Gastrocnemius medialis (tissue), 4 donors: ENCODE measurements around the gene CNTNAP1. TPM values are rescaled to one million over a fixed set of nuclear protein-coding genes. Genes with fewer than 3 reads are reported as not detected.

Experiments
- ATAC-seq, 2 donors: fragments of 150-250 bp; one replicate each; pipeline ENCODE4 v1.9.1; 2016
- DNase-seq, 2 donors: peaks; one replicate each; pipeline ENCODE4 v3.0.0-alpha.2; 2019
- H3K27ac ChIP-seq, 4 donors: fragments of 200-600 bp; sonication (generic); 1 replicate in 1 of 4; 2 replicates in 3 of 4; pipeline ENCODE4 v1.5.1; 2016 to 2018; ENCODE audit warnings: mild to moderate bottlenecking in 2 of 4, moderate library complexity in 1 of 4
- H3K27me3 ChIP-seq, 3 donors: fragments of 200-600 bp; sonication (generic) in 2 of 3; 1 replicate in 1 of 3; 2 replicates in 2 of 3; pipeline versions ENCODE4 v1.5.1 to v1.6.0; 2016 to 2019; ENCODE audit warnings: mild to moderate bottlenecking in 1 of 3, moderate library complexity in 1 of 3
- H3K36me3 ChIP-seq, 2 donors: fragments of 200-600 bp; sonication (generic) in 1 of 2; one replicate each; pipeline ENCODE4 v1.5.1; 2017 to 2018
- H3K4me1 ChIP-seq, 2 donors: fragments of 200-600 bp; sonication (generic) in 1 of 2; one replicate each; pipeline ENCODE4 v1.5.1; 2016 to 2017; ENCODE audit warnings: mild to moderate bottlenecking in 2 of 2
- H3K4me3 ChIP-seq, 4 donors: fragments of 200-600 bp; sonication (generic) in 3 of 4; 1 replicate in 1 of 4; 2 replicates in 3 of 4; pipeline ENCODE4 v1.5.1; 2016 to 2019; ENCODE audit warnings: mild to moderate bottlenecking in 2 of 4
- H3K9me3 ChIP-seq, 3 donors: fragments of 200-600 bp; sonication (generic) in 2 of 3; 1 replicate in 1 of 3; 2 replicates in 2 of 3; pipeline ENCODE4 v1.5.1; 2016 to 2019
- CTCF ChIP-seq, 5 experiments: fragments of 450-650 bp in 3 of 5; fragments of 200-600 bp in 2 of 5; sonication (generic) in 2 of 5; IDR thresholded peaks in 4 of 5; conservative IDR thresholded peaks in 1 of 5; 1 replicate in 4 of 5; 2 replicates in 1 of 5; pipeline ENCODE4 v1.5.1; 2016 to 2019; ENCODE audit warnings: antibody characterized with exemption in 5 of 5, mild to moderate bottlenecking in 3 of 5, moderate library complexity in 3 of 5
- POLR2A ChIP-seq, 2 donors: fragments of 450-650 bp; IDR thresholded peaks; one replicate each; pipeline ENCODE4 v1.6.1; 2017; ENCODE audit warnings: antibody characterized with exemption in 2 of 2, mild to moderate bottlenecking in 2 of 2, moderate library complexity in 2 of 2
- in situ Hi-C, 4 donors: fragments of 200-750 bp; cut with MboI; loops; one replicate each; pipeline versions ENCODE4 v1.15.0 to v1.8.0; 2017; ENCODE audit warnings: low sequenced_read_pairs in 4 of 4
- intact Hi-C: fragments of 100-400 bp; cut with DNase I; formaldehyde crosslinking; loops from one replicate; pipeline ENCODE4 v1.15.1; 2023; ENCODE audit warnings: low total_unique reads
- total RNA-seq, 4 donors: library from RNA; depleted of rRNA; stranded (reverse); fragments of >200 nt; gene quantifications; one replicate each; pipeline versions ENCODE4 v1.1.0 to v1.2.3, GENCODE V29; 2016

The CNTNAP1 gene
- total RNA-seq, 4 donors from 2014 or later: 0.22 to 0.41 (median 0.40) TPM

- Histone ChIP-seq H3K27ac (peak overlapping the region; percentile 41 to 96 (median 52)), H3K36me3 (no peaks in the 10 kb centered on the region), H3K4me3 (peak overlapping the region; percentile 33 to 58 (median 42)), H3K27me3 (no peaks in the 10 kb centered on the region), H3K4me1 (peaks cover 48 to 51% of the 10 kb centered on the region in 2 donors), H3K9me3 (no peaks in the 10 kb centered on the region)
- ATAC-seq: no peak
- intact Hi-C loops: no loop called here
- no peak for DNase-seq
- TF ChIP-seq POLR2A (IDR thresholded peaks at IDR 0.05) (no peak), CTCF (IDR thresholded peaks at IDR 0.05 in 4 of 5, conservative IDR thresholded peaks at IDR 0.05 in 1 of 5) (no peak)
- in situ Hi-C loops: loop anchor here (5.0 to 25.0 kb wide), 3 partner anchors 96 to 106 kb away; partner anchors contain the start of gene PSMC3IP (in 3 of the 4)
These were observed 532 bp downstream of the CNTNAP1 start for GRCh38 chr17:42682722-42683403.

DNA sequence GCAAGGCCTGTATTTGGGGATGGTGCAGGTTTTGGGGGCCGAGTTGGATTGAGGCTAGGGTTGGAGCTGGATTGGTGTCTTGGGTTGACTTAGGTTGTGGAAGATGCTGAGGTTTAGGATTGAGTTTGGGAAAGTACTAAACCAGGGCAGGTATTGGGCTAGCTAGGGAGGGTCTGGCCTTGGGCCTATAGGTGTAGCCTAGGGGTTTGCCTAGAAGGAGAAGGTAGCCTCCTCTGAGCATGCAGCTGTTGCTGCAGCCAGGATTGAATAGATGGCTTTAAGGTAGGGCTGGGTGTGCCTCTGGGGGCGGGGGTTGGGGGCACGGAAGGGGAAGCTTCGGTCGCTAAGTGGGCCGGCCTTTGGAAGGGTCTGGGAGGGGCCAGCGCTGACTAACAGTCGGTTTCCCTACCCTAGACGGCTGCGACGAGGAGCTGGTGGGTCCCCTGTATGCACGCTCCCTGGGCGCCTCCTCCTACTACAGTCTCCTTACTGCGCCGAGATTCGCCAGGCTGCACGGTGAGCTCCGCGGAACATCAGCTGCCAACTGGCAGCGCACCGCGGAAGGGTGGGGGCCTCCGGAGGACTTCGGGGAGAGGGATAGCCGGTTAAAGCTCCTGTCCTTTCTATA is 1.2 kb downstream of the CNTNAP1 start:
- Histone ChIP-seq H3K36me3 (no peaks in the 10 kb centered on the region), H3K27ac (peak overlapping the region in 3 of 4 donors; percentile 35 to 52 (median 39)), H3K27me3 (no peaks in the 10 kb centered on the region), H3K4me3 (peak overlapping the region; percentile 34 to 58 (median 44)), H3K9me3 (no peaks in the 10 kb centered on the region), H3K4me1 (peaks cover 46 to 49% of the 10 kb centered on the region in 2 donors)
- intact Hi-C loops (no loop called here), in situ Hi-C loops (loop anchor here (5.0 to 25.0 kb wide), 3 partner anchors 96 to 106 kb away; partner anchors contain the start of gene PSMC3IP (in 3 of the 4))
- ATAC-seq: no peak
- DNase-seq: no peak
- TF ChIP-seq POLR2A (IDR thresholded peaks at IDR 0.05) (no peak), CTCF (IDR thresholded peaks at IDR 0.05 in 4 of 5, conservative IDR thresholded peaks at IDR 0.05 in 1 of 5) (no peak)

GRCh38 chr17:42684929-42685556 is 2.7 kb downstream of the CNTNAP1 start:
- H3K27ac ChIP-seq: no peak overlapping the region
- in situ Hi-C loops: loop anchor here (5.0 to 25.0 kb wide), 3 partner anchors 98 to 108 kb away; partner anchors contain the start of gene PSMC3IP (in 3 of the 4)
- no peaks in the 10 kb centered on the region for H3K36me3 ChIP-seq
- no peaks in the 10 kb centered on the region for H3K27me3 ChIP-seq
- no peak for ATAC-seq
- intact Hi-C loops: no loop called here
- TF ChIP-seq CTCF (IDR thresholded peaks at IDR 0.05 in 4 of 5, conservative IDR thresholded peaks at IDR 0.05 in 1 of 5) (no peak), POLR2A (IDR thresholded peaks at IDR 0.05) (no peak)
- H3K4me3 ChIP-seq: no peak overlapping the region
- DNase-seq: no peak
- no peaks in the 10 kb centered on the region for H3K9me3 ChIP-seq
- peaks cover 32 to 39% of the 10 kb centered on the region in 2 donors for H3K4me1 ChIP-seq

- no peaks in the 10 kb centered on the region for H3K27me3 ChIP-seq
- TF ChIP-seq POLR2A (IDR thresholded peaks at IDR 0.05) (no peak), CTCF (IDR thresholded peaks at IDR 0.05 in 4 of 5, conservative IDR thresholded peaks at IDR 0.05 in 1 of 5) (no peak)
- intact Hi-C loops (no loop called here), in situ Hi-C loops (loop anchor here in 3 of 4 donors (10.0 to 25.0 kb wide), 2 partner anchors 99 to 101 kb away; partner anchors contain the start of gene PSMC3IP (in 2 of the 3))
- no peaks in the 10 kb centered on the region for H3K9me3 ChIP-seq
- peaks cover 25 to 31% of the 10 kb centered on the region in 2 donors for H3K4me1 ChIP-seq
- H3K27ac ChIP-seq: no peak overlapping the region
- ATAC-seq (no peak), DNase-seq (no peak)
- H3K4me3 ChIP-seq: no peak overlapping the region
- no peaks in the 10 kb centered on the region for H3K36me3 ChIP-seq
These were observed 3.5 kb downstream of the CNTNAP1 start for GRCh38 chr17:42685831-42686230.
